C1 segment of cervical spinal cord (tissue), 14 donors: Measurements from ENCODE around the gene TMEM200C.
"Not testable (repeated sequence)": the region's sequence is repeated elsewhere in the genome, so short reads cannot be mapped to it uniquely, and the experiment has no call there.

Experiments used
- DNase-seq, 14 donors: peaks; one replicate each; lab custom pipeline; 2025; lab: John Stamatoyannopoulos, UW

Gene TMEM200C

DNA sequence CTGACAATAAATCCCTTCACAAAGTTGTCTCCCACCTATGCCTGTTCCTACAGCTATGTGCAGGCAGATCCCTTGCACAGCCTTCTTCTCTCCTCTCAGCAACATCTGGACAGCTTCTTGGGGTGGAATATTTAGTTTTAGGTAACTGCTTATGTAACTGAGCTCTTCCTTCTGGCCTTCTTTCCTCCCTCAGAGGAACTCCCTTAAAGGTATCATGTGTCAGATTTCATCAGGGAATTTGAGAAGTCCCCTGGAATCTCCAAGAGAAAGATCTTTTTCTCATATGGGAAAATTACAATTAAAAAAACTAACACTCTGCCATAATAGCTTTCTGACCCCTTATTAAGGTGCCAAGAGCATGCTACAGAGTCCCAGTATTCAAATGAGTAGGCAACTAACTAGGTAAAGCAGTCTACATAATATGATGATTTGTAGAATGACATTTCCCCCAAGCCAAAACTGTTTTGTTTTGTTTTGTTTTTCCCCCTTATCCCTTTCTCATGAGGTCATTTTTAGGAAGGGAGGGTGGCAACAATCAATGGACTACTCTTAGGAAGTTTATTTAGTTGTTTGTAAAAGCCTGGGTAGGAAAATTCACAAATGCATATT lies 2.4 kb downstream of the TMEM200C start:
- DNase-seq = no peak

DNA sequence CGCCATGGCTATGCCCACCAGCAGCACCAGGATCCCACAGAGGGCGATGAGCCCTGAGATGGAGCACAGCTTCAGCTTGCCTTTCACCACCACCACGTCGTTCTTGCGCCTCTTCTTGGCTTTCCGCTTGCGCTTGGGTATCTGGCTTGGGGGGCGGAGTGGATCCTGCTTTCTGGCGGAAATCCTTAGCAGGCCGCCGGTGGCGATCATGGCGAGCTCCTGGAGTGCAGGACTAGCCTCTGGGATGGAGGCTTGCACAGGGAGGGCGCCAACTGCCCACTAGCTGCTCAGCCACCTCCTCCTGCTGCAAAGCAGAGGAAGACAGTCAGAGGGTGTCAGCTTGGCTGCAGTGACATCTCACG lies 3.5 kb downstream of the TMEM200C start:
- DNase-seq = no peak

GRCh38 chr18:5891184-5891853 lies 4.0 kb downstream of the TMEM200C start:
- DNase-seq = no peak

GRCh38 chr18:5890331-5891183 lies 4.8 kb downstream of the TMEM200C start:
- DNase-seq = peak in 3 of 14 donors; percentile 10 to 25 (median 18)

DNA sequence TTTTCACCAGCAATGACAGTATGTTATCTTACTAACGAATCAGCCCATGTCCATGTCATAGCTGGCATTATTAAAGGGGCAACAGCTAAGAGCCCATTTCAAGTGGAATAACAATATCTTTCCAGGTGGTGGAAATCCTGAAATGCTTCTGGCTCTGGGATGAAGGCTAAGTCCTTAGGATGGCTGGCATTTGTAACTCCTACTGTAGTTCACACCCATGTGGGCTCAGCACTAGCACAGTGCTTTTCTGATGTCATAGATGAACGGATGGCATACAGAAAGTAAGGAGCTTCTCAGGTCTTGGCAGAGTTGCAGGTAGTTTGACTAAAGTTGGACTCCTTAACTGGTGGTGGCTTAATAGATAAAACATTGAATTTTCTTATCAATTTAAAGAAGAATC lies 10.0 kb downstream of the TMEM200C start:
- no peak for DNase-seq

DNA sequence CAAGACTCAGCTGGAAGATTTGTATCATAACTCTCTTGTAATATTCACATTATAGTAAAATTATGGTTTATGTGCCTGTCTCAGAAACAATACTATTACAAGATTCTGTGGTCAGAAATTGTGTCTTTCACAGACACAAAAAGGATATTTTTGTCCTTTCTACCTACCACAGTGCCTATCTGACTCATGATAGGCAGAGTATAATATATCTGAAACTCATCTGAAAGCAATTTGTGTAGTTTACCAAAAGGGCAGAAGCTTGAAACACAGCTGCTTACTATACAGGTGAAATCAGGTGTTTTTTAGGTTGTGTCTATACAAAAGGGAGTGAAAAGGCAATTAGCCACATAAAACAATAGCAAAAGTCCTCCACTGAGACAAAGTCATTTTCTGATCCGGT lies 10.9 kb downstream of the TMEM200C start:
- no peak for DNase-seq

DNA sequence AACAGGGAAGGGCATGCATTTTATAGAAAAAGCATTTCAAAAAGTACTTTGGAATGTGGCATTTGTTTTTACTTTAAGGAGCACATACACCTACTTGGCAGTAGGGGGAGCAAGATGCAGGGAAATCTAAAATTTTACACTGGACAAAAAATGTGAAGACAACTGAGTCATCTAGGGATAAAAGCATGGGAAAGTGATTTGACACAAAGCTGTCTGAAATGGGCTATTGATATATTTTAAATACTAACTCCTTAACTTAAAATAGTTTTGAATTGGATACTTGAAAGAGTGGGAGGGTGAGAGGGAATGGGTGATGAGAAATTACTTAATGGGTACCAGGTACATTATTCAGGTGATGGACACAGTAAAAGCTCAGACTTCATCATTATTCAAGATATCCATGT lies 15.8 kb downstream of the TMEM200C start:
- DNase-seq = no peak

DNA sequence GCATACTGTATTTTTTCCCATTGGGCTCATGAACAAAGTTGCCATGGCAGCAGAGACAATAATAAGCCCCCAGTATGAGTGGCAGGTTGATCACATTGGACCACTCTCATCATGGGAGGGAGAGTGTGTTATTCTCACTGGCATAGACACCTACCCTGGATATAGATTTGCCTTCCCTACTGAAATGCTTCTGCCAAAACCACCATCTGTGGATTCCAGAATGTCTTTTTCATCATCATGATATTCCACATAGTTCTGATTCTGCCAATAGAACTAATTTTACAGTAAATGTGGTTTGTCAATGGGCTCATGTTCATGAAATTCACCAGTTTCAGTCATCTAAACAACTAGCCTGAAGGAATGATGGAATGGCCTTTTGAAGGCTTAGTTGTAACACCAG lies 18.4 kb downstream of the TMEM200C start:
- DNase-seq = no peak

DNA sequence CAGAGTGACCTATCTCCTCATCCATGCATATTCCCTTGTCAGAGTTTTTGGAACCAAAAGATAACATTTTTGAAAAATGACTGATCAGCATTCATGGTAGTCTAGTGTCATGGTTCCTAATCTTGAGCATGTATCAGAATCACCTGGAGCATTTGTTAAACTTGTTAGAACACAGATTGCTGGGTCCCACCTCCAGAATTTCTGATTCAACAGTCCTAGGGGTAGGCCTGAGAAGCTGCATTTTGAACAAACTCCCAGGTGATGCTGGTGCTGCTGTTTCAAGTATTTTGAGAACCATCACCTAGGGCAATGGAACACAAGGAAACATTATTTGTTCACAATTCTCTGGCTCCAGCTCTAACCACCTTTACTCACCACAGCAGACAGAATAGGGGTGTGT lies 21.0 kb downstream of the TMEM200C start:
- no peak for DNase-seq

- no peak for DNase-seq
These were observed 22.4 kb downstream of the TMEM200C start for GRCh38 chr18:5872886-5873285.

GRCh38 chr18:5871426-5871825 lies 23.9 kb downstream of the TMEM200C start:
- DNase-seq = no peak

- peak in 7 of 14 donors; percentile 3 to 30 (median 20) for DNase-seq
These were observed 27.0 kb downstream of the TMEM200C start for GRCh38 chr18:5868218-5868854.

- no peak for DNase-seq
These were observed 29.8 kb downstream of the TMEM200C start for GRCh38 chr18:5865521-5865920.

- DNase-seq = not testable (repeated sequence)
These were observed 33.2 kb downstream of the TMEM200C start for GRCh38 chr18:5862127-5862526.

DNA sequence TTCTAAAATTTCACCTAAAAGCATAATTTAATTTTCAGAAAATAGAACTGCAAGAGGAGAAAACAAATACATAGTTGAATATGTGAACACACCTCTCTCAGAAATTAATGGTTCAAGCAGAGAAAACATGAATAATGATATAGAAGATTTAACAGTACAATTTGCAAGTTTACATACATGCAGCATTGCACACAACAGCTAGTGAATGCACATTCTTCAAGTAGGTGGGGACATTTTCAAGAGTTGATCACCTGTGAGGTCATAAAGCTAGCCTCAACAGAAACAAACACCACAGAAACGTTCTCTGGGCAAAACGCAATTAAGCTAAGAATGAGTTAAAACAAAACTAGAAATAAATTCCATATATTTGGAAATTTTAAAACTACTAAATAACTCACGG lies 38.1 kb downstream of the TMEM200C start:
- no peak for DNase-seq

- no peak for DNase-seq
These were observed 42.1 kb downstream of the TMEM200C start for GRCh38 chr18:5853253-5853652.

DNA sequence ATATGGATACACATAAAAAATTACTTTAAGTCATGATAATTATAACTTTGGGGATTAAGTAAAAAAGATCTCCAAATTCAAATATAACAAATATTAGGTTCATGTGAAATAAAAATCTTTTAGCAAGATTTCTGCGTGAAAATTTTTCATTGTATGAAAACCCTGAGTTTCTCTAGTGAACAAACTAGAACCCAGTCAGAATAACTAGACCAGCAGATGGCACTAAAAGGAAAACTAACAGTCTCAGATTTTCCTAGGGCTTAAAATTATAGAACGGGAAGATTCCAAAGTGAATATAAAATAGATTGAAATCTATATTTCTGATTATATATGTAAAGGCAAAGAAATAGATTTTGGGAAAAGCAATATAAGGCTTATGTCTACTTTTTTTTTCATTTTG lies 43.3 kb downstream of the TMEM200C start:
- no peak for DNase-seq

DNA sequence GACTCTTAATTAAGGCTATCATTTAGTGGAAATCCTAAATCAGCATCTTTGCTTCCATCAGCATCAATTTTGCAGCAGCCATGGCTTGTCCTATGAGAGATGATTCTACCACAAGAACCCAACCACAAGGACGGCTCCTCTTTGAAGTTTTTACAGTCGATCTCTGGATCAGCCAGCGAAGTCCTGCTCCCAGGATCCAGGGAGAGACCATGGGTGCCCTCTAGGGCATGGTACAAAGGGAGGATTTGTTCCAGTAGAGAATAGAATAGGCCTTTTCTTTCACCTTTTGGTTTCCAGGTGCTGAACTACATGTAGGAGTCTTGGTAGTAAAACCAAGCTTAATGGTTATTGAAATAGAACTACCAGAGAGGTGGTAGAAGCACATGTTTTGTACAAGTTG lies 52.7 kb downstream of the TMEM200C start:
- peak in 1 of 14 donors; percentile 3 for DNase-seq

DNA sequence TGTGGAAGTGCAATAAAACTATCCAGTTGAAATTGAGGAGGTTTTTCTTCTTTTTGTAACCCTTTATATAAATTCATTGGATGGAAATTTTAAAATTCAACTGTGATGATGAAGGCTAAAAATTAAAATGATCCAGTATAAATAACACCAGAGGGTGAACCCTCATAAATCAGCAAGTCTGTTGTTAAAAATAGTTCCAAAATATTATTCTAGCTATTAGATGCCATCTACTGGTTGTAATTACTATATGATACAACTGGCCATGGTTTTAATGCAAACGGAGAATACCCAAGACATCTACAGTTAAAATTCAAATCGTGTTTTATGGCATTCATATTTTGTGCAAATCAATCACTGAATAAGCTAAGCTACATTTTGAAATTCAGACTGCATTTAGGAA lies 53.8 kb downstream of the TMEM200C start:
- peak in 1 of 14 donors; percentile 23 for DNase-seq

DNA sequence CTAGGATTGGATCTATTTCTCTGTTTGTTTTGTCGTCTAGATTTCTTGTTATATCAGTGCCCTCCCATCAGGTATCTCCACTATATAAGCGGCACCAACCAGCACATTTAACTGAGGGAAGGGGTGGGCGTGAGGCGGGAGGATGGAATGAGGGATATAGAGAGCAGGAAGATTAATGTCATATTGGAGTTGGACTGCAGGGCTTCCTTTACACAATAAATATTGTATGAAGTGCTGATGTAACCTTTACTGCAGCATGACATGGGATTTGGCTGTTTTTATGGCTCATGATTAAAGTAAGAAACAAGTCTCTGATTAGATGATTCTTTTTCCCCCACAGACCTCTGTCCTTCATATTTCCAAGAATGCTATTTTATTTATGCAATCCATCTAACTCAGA lies 54.8 kb downstream of the TMEM200C start:
- no peak for DNase-seq

- DNase-seq = no peak
These were observed 55.3 kb downstream of the TMEM200C start for GRCh38 chr18:5840025-5840424.

GRCh38 chr18:5839102-5839501 lies 56.2 kb downstream of the TMEM200C start:
- no peak for DNase-seq
